Uterus (tissue), 4 donors: Measurements from ENCODE around the gene GRID2. TPM values are rescaled to one million over a fixed set of nuclear protein-coding genes. Genes with fewer than 3 reads are reported as not detected.

Experiments used
- DNase-seq, 2 donors: peaks; one replicate each; pipeline ENCODE4 v3.0.0-alpha.2; 2019 to 2020
- H3K27ac ChIP-seq, 2 donors: fragments of 200-600 bp; sonication (generic); 1 replicate in 1 of 2; 2 replicates in 1 of 2; pipeline ENCODE4 v1.5.1; 2016 to 2018
- H3K27me3 ChIP-seq, 2 donors: fragments of 200-600 bp; sonication (generic); one replicate each; pipeline ENCODE4 v1.5.1; 2018 to 2019; ENCODE audit warnings: control low read depth in 1 of 2
- H3K36me3 ChIP-seq, 2 donors: fragments of 200-600 bp; sonication (generic); one replicate each; pipeline ENCODE4 v1.5.1; 2019; ENCODE audit warnings: control low read depth in 1 of 2
- H3K4me1 ChIP-seq, 2 donors: fragments of 200-600 bp; sonication (generic); one replicate each; pipeline ENCODE4 v1.5.1; 2018 to 2019; ENCODE audit warnings: control low read depth in 1 of 2
- H3K4me3 ChIP-seq, 2 donors: fragments of 200-600 bp; sonication (generic); 1 replicate in 1 of 2; 2 replicates in 1 of 2; pipeline ENCODE4 v1.5.1; 2018 to 2019; ENCODE audit warnings: mild to moderate bottlenecking in 1 of 2
- H3K9me3 ChIP-seq, 2 donors: fragments of 200-600 bp; sonication (generic); one replicate each; pipeline ENCODE4 v1.5.1; 2019; ENCODE audit warnings: control low read depth in 1 of 2
- CTCF ChIP-seq, 4 experiments: fragments of 200-600 bp in 2 of 4; fragments of 450-650 bp in 2 of 4; sonication (generic) in 2 of 4; IDR thresholded peaks; one replicate each; pipeline ENCODE4 v1.5.1; 2016 to 2019; ENCODE audit warnings: antibody characterized with exemption in 4 of 4, mild to moderate bottlenecking in 2 of 4, moderate library complexity in 1 of 4
- POLR2A ChIP-seq, 2 donors: fragments of 450-650 bp; IDR thresholded peaks; one replicate each; pipeline ENCODE4 v1.6.1; 2016; ENCODE audit warnings: antibody characterized with exemption in 2 of 2, mild to moderate bottlenecking in 1 of 2, moderate library complexity in 1 of 2
- intact Hi-C: fragments of 100-400 bp; cut with DNase I; formaldehyde crosslinking; loops from one replicate; pipeline ENCODE4 v1.15.1; 2023; ENCODE audit warnings: low total_unique reads
- total RNA-seq, 4 donors: library from RNA; depleted of rRNA in 3 of 4; stranded (reverse); fragments of >200 nt in 3 of 4; gene quantifications; one replicate each; pipeline versions ENCODE4 v1.1.0 to v1.2.4, GENCODE V29; 2014 to 2023
- donor health status: DM: yes; HTN: yes; CAD: no.

GRID2 gene
- total RNA-seq, 4 donors from 2014 or later = 0.27 to 33.3 (median 0.59) TPM; not detected in 1

- TF ChIP-seq POLR2A (IDR thresholded peaks at IDR 0.05) (no peak), CTCF (IDR thresholded peaks at IDR 0.05) (no peak)
- no peaks in the 10 kb centered on the region for H3K27me3 ChIP-seq
- no peaks in the 10 kb centered on the region for H3K9me3 ChIP-seq
- intact Hi-C loops = no loop called here
- H3K4me3 ChIP-seq = no peak overlapping the region
- no peaks in the 10 kb centered on the region for H3K4me1 ChIP-seq
- no peaks in the 10 kb centered on the region for H3K36me3 ChIP-seq
- no peak for DNase-seq
- H3K27ac ChIP-seq = no peak overlapping the region
Measured at GRCh38 chr4:93730251-93730650, 1426.5 kb downstream of the GRID2 start.

- no peak overlapping the region for H3K4me3 ChIP-seq
- no peaks in the 10 kb centered on the region for H3K9me3 ChIP-seq
- H3K4me1 ChIP-seq = no peaks in the 10 kb centered on the region
- intact Hi-C loops = no loop called here
- no peaks in the 10 kb centered on the region for H3K27me3 ChIP-seq
- no peak for DNase-seq
- H3K27ac ChIP-seq = no peak overlapping the region
- TF ChIP-seq POLR2A (IDR thresholded peaks at IDR 0.05) (no peak), CTCF (IDR thresholded peaks at IDR 0.05) (no peak)
- H3K36me3 ChIP-seq = no peaks in the 10 kb centered on the region
Measured at GRCh38 chr4:93730760-93731159, 1427.0 kb downstream of the GRID2 start.

GRCh38 chr4:93731456-93731855 is 1427.7 kb downstream of the GRID2 start:
- intact Hi-C loops = no loop called here
- Histone ChIP-seq H3K4me1 (no peaks in the 10 kb centered on the region), H3K27me3 (no peaks in the 10 kb centered on the region), H3K9me3 (no peaks in the 10 kb centered on the region), H3K27ac (no peak overlapping the region), H3K4me3 (no peak overlapping the region), H3K36me3 (no peaks in the 10 kb centered on the region)
- no peak for DNase-seq
- TF ChIP-seq POLR2A (IDR thresholded peaks at IDR 0.05) = no peak
- TF ChIP-seq CTCF (IDR thresholded peaks at IDR 0.05) = no peak

- no peaks in the 10 kb centered on the region for H3K4me1 ChIP-seq
- H3K27ac ChIP-seq = no peak overlapping the region
- TF ChIP-seq CTCF (IDR thresholded peaks at IDR 0.05) (no peak), POLR2A (IDR thresholded peaks at IDR 0.05) (no peak)
- intact Hi-C loops = no loop called here
- H3K4me3 ChIP-seq = no peak overlapping the region
- no peak for DNase-seq
- no peaks in the 10 kb centered on the region for H3K36me3 ChIP-seq
- H3K27me3 ChIP-seq = no peaks in the 10 kb centered on the region
- H3K9me3 ChIP-seq = no peaks in the 10 kb centered on the region
Measured at GRCh38 chr4:93732509-93732908, 1428.7 kb downstream of the GRID2 start.

- intact Hi-C loops = no loop called here
- TF ChIP-seq CTCF (IDR thresholded peaks at IDR 0.05) = no peak
- TF ChIP-seq POLR2A (IDR thresholded peaks at IDR 0.05) = no peak
- no peak for DNase-seq
- Histone ChIP-seq H3K4me1 (no peaks in the 10 kb centered on the region), H3K4me3 (no peak overlapping the region), H3K36me3 (no peaks in the 10 kb centered on the region), H3K27me3 (no peaks in the 10 kb centered on the region), H3K27ac (no peak overlapping the region), H3K9me3 (no peaks in the 10 kb centered on the region)
Measured at GRCh38 chr4:93740890-93741289, 1437.1 kb downstream of the GRID2 start.
